Measurements from ENCODE around the gene MAN1B1.

Gene MAN1B1

GRCh38 chr9:137051145-137051724 is 35.5 kb upstream of the MAN1B1 start:
- H3K4me1 ChIP-seq (ENCODE audit: low read length) = no peaks in the 10 kb centered on the region
- no peaks in the 10 kb centered on the region for H4K20me1 ChIP-seq (ENCODE audit: insufficient read depth, low read length)
- no peak for DNase-seq

GRCh38 chr9:137052293-137052692 is 34.5 kb upstream of the MAN1B1 start:
- Histone ChIP-seq H3K27ac (ENCODE audit: low read length) (no peak overlapping the region), H3K9me3 (replicated peaks; ENCODE audit: insufficient read depth, low read length) (no peaks in the 10 kb centered on the region), H4K20me1 (ENCODE audit: insufficient read depth, low read length) (no peaks in the 10 kb centered on the region), H3F3A (ENCODE audit: insufficient read depth, low read length) (no peaks in the 10 kb centered on the region), H3K36me3 (replicated peaks; ENCODE audit: insufficient read depth, low read length) (no peaks in the 10 kb centered on the region), H3K79me2 (ENCODE audit: low read length) (no peaks in the 10 kb centered on the region), H3K4me1 (ENCODE audit: low read length) (no peaks in the 10 kb centered on the region), H3K9me2 (replicated peaks; ENCODE audit: insufficient read depth, low read length) (no peaks in the 10 kb centered on the region), H2AFZ (ENCODE audit: low read length) (no peak overlapping the region), H3K27me3 (replicated peaks; ENCODE audit: insufficient read depth, low read length) (peaks cover 73% of the 10 kb centered on the region), H3K4me3 (ENCODE audit: low read length) (no peak overlapping the region), H3K9ac (ENCODE audit: low read length) (no peak overlapping the region), H3K4me2 (ENCODE audit: low read depth, low read length) (no peak overlapping the region)
- no peak for TF ChIP-seq CTCF (IDR thresholded peaks at IDR 0.05; ENCODE audit: low read length)
- TF ChIP-seq EZH2phosphoT487 (IDR thresholded peaks at IDR 0.05; ENCODE audit: low read length) = no peak
- TF ChIP-seq EZH2 (optimal IDR thresholded peaks at IDR 0.05; ENCODE audit: low read depth, low read length) = no peak
- no peak for DNase-seq

More at GRCh38 chr9:137051145-137051724, 35.5 kb upstream of the MAN1B1 start:
- no peaks in the 10 kb centered on the region for H3K79me2 ChIP-seq (ENCODE audit: low read length)
- H3K36me3 ChIP-seq (replicated peaks; ENCODE audit: insufficient read depth, low read length) = no peaks in the 10 kb centered on the region
- TF ChIP-seq EZH2 (optimal IDR thresholded peaks at IDR 0.05; ENCODE audit: low read depth, low read length) (no peak), EZH2phosphoT487 (IDR thresholded peaks at IDR 0.05; ENCODE audit: low read length) (no peak), CTCF (IDR thresholded peaks at IDR 0.05; ENCODE audit: low read length) (no peak)
- H2AFZ ChIP-seq (ENCODE audit: low read length) = no peak overlapping the region
- H3K27me3 ChIP-seq (replicated peaks; ENCODE audit: insufficient read depth, low read length) = peaks cover 76% of the 10 kb centered on the region
- no peaks in the 10 kb centered on the region for H3K9me3 ChIP-seq (replicated peaks; ENCODE audit: insufficient read depth, low read length)
- no peaks in the 10 kb centered on the region for H3K9me2 ChIP-seq (replicated peaks; ENCODE audit: insufficient read depth, low read length)
- no peak overlapping the region for H3K27ac ChIP-seq (ENCODE audit: low read length)
- H3K9ac ChIP-seq (ENCODE audit: low read length) = no peak overlapping the region
- H3K4me2 ChIP-seq (ENCODE audit: low read depth, low read length) = no peak overlapping the region
- H3K4me3 ChIP-seq (ENCODE audit: low read length) = no peak overlapping the region
- H3F3A ChIP-seq (ENCODE audit: insufficient read depth, low read length) = no peaks in the 10 kb centered on the region

- H3F3A ChIP-seq (ENCODE audit: insufficient read depth, low read length) = no peaks in the 10 kb centered on the region
- no peaks in the 10 kb centered on the region for H3K9me2 ChIP-seq (replicated peaks; ENCODE audit: insufficient read depth, low read length)
- H4K20me1 ChIP-seq (ENCODE audit: insufficient read depth, low read length) = no peaks in the 10 kb centered on the region
- H3K79me2 ChIP-seq (ENCODE audit: low read length) = no peaks in the 10 kb centered on the region
- no peak overlapping the region for H2AFZ ChIP-seq (ENCODE audit: low read length)
- TF ChIP-seq EZH2phosphoT487 (IDR thresholded peaks at IDR 0.05; ENCODE audit: low read length) (no peak), CTCF (IDR thresholded peaks at IDR 0.05; ENCODE audit: low read length) (no peak), EZH2 (optimal IDR thresholded peaks at IDR 0.05; ENCODE audit: low read depth, low read length) (no peak)
- no peaks in the 10 kb centered on the region for H3K4me1 ChIP-seq (ENCODE audit: low read length)
- H3K4me2 ChIP-seq (ENCODE audit: low read depth, low read length) = peak overlapping the region; percentile 70; the same call in 1 of the 2 replicates
- no peaks in the 10 kb centered on the region for H3K36me3 ChIP-seq (replicated peaks; ENCODE audit: insufficient read depth, low read length)
- peak overlapping the region; percentile 34 for H3K4me3 ChIP-seq (ENCODE audit: low read length)
- DNase-seq = no peak
- H3K9me3 ChIP-seq (replicated peaks; ENCODE audit: insufficient read depth, low read length) = no peaks in the 10 kb centered on the region
- H3K27me3 ChIP-seq (replicated peaks; ENCODE audit: insufficient read depth, low read length) = peaks cover 74% of the 10 kb centered on the region
- no peak overlapping the region for H3K27ac ChIP-seq (ENCODE audit: low read length)
- no peak overlapping the region for H3K9ac ChIP-seq (ENCODE audit: low read length)
These were observed 33.5 kb upstream of the MAN1B1 start for GRCh38 chr9:137052998-137053943.

All from MM.1S (cell line).